Measurements from ENCODE around the gene S100A5. TPM values are rescaled to one million over a fixed set of nuclear protein-coding genes. Genes with fewer than 3 reads are reported as not detected.
A peak's percentile ranks its signal among the peaks of the same experiment; 100 is the strongest.

The S100A5 gene
- total RNA-seq, 1 experiment from 2014 or later: not detected

DNA sequence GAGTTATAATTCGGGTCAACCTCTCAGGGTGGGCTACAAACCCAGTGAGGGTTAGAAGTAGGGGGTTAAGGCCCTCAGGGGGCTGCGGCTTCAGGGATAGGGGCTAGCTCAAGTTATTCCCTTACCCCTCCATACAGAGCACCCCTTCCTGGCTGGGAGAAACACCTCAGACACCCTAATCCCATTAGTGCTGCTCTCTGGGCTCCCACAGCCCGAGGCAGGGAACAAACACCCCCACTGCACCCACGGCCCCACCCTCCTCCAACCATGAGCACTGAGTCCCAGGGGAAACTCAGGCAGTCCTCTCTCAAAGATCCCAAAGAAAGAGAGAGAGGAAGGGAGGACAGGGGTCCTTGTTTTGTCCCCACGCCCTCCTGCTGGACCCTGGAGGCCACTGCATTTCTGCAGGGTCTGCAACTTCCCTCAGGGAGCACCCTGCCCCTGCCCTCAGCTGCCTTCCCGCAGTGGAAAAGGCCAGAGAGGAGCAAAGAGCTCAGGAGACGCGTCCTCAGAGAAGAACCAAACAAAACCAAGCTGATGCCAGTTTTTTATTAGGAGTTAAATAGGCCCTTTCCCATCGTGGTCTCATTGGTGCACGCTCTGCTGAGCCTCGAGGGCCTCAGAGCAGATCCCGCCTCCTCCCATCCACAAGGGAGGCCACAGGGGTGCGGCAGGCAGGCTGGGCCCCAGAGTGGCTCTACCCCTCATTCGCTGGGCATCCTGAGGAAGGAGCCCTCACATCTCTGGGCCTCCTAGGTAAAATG is 6.2 kb upstream of the S100A5 start:
- DNase-seq (ENCODE audit: unreplicated experiment): no peak
- TF ChIP-seq, protein P1, sequence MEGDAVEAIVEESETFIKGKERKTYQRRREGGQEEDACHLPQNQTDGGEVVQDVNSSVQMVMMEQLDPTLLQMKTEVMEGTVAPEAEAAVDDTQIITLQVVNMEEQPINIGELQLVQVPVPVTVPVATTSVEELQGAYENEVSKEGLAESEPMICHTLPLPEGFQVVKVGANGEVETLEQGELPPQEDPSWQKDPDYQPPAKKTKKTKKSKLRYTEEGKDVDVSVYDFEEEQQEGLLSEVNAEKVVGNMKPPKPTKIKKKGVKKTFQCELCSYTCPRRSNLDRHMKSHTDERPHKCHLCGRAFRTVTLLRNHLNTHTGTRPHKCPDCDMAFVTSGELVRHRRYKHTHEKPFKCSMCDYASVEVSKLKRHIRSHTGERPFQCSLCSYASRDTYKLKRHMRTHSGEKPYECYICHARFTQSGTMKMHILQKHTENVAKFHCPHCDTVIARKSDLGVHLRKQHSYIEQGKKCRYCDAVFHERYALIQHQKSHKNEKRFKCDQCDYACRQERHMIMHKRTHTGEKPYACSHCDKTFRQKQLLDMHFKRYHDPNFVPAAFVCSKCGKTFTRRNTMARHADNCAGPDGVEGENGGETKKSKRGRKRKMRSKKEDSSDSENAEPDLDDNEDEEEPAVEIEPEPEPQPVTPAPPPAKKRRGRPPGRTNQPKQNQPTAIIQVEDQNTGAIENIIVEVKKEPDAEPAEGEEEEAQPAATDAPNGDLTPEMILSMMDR (IDR thresholded peaks at IDR 0.05; ENCODE audit: unreplicated experiment): no peak
- Mint-ChIP-seq H3K9me3 (ENCODE audit: unreplicated experiment) (no peaks in the 10 kb centered on the region), H3K4me3 (ENCODE audit: unreplicated experiment) (no peak overlapping the region), H3K4me1 (ENCODE audit: insufficient read depth, unreplicated experiment) (peaks cover 73% of the 10 kb centered on the region), H3K27me3 (ENCODE audit: insufficient read depth, unreplicated experiment) (no peaks in the 10 kb centered on the region), H3K27ac (ENCODE audit: low read depth, unreplicated experiment) (peak overlapping the region; percentile 92), H3K36me3 (ENCODE audit: insufficient read depth, unreplicated experiment) (peaks cover 19% of the 10 kb centered on the region)
- ChIA-PET CTCF (interaction anchor here (0.6 to 13.1 kb wide), 6 partner anchors 13 to 26 kb away, joined by 3 to 146 read pairs (median 4); partner anchors contain the start of gene S100A6), POLR2A (interaction anchor here (1.2 to 36.1 kb wide), 5 partner anchors 8 to 33 kb away, joined by 3 to 2106 read pairs (median 41); partner anchors contain the start of genes S100A2, S100A3, S100A4 and S100A5)
- intact Hi-C loops (cut with micrococcal nuclease): no loop called here
- no TSS peak for BruUV-seq (replicated peaks)

DNA sequence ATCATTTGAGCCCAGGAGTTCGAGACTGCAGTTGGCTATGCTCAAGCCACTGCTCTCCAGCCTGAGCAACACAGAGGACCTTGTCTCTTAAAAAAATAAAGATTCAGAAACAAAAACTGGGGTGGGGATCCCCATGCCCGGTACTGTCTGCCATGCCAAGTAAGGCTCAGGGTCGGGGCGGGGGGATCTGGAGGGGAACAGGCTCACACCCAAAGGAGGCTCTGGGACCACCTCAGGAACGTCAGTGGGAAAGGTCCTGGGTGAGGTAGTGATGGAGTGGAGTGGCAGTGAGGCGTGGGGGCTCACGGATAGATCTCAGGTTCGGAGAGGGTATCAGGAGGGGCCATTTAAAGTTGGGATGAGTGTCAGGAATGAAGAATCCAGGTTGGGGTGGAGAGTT is 5.6 kb upstream of the S100A5 start:
- BruUV-seq (replicated peaks): no TSS peak
- Mint-ChIP-seq H3K27me3 (ENCODE audit: insufficient read depth, unreplicated experiment) (no peaks in the 10 kb centered on the region), H3K4me3 (ENCODE audit: unreplicated experiment) (no peak overlapping the region), H3K36me3 (ENCODE audit: insufficient read depth, unreplicated experiment) (peaks cover 13% of the 10 kb centered on the region), H3K9me3 (ENCODE audit: unreplicated experiment) (no peaks in the 10 kb centered on the region), H3K4me1 (ENCODE audit: insufficient read depth, unreplicated experiment) (peaks cover 79% of the 10 kb centered on the region), H3K27ac (ENCODE audit: low read depth, unreplicated experiment) (peak overlapping the region; percentile 92)
- intact Hi-C loops (cut with micrococcal nuclease): no loop called here
- TF ChIP-seq, protein P1 (IDR thresholded peaks at IDR 0.05; ENCODE audit: unreplicated experiment): no peak
- no peak for DNase-seq (ENCODE audit: unreplicated experiment)
- ChIA-PET CTCF (interaction anchor here (0.6 to 13.1 kb wide), 7 partner anchors 11 to 35 kb away, joined by 3 to 146 read pairs (median 10); partner anchors contain the start of gene S100A6), POLR2A (interaction anchor here (1.2 to 36.1 kb wide), 7 partner anchors 8 to 444 kb away, joined by 3 to 2106 read pairs (median 4); partner anchors contain the start of genes ILF2, RPS27, S100A2 and S100A3)

- peaks cover 11% of the 10 kb centered on the region for H3K36me3 Mint-ChIP-seq (ENCODE audit: insufficient read depth, unreplicated experiment)
- H3K27me3 Mint-ChIP-seq (ENCODE audit: insufficient read depth, unreplicated experiment): no peaks in the 10 kb centered on the region
- peaks cover 89% of the 10 kb centered on the region for H3K4me1 Mint-ChIP-seq (ENCODE audit: insufficient read depth, unreplicated experiment)
- H3K9me3 Mint-ChIP-seq (ENCODE audit: unreplicated experiment): no peaks in the 10 kb centered on the region
- peak within 1 kb of the TSS; percentile 72 for H3K4me3 Mint-ChIP-seq (ENCODE audit: unreplicated experiment)
- intact Hi-C loops (cut with micrococcal nuclease): loop anchor here (1.0 kb wide), 1 partner anchor 11 kb away; no protein-coding TSS in a partner anchor
- peak; percentile 99 for DNase-seq (ENCODE audit: unreplicated experiment)
- ChIA-PET POLR2A (interaction anchor here (0.7 to 36.1 kb wide), 21 partner anchors 8 to 445 kb away, joined by 3 to 2106 read pairs (median 4); partner anchors contain the start of genes CHTOP, ILF2, JTB and RAB13), CTCF (interaction anchor here (0.6 to 13.1 kb wide), 18 partner anchors 8 to 1584 kb away, joined by 3 to 146 read pairs (median 4); partner anchors contain the start of gene S100A6)
- TSS peak; percentile 7 for BruUV-seq (replicated peaks)
- TF ChIP-seq, protein P1 (IDR thresholded peaks at IDR 0.05; ENCODE audit: unreplicated experiment): no peak
- H3K27ac Mint-ChIP-seq (ENCODE audit: low read depth, unreplicated experiment): peak within 1 kb of the TSS; percentile 92
These were observed 4.6 kb upstream of the S100A5 start, which contains the start of gene S100A4 for GRCh38 chr1:153545067-153546055. S100A4 (minus strand) TSS chr1:153545806; CDS start chr1:153544794, 1,012 bp downstream.

Measured in MCF 10A (cell line).